ENCODE results near the gene CEP83.

DNA sequence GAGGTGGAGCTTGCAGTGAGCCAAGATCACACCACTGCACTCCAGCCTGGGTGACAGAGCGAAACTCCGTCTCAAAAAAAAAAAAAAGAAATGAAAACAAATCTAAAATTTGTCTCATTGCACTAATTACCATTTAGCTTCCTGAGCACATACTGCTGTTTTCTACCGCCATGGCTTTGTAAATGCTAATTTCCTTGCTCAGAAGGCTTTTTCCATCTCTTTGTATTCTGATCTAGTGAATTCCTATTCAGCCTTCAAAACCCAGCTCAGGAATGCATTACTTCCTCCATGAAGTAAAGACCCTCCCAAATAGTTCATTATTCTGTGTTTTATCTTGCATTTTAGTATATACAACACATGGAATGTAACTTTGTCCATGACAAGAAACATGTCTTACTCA lies 33.6 kb downstream of the CEP83 start:
- TF ChIP-seq, protein P1, sequence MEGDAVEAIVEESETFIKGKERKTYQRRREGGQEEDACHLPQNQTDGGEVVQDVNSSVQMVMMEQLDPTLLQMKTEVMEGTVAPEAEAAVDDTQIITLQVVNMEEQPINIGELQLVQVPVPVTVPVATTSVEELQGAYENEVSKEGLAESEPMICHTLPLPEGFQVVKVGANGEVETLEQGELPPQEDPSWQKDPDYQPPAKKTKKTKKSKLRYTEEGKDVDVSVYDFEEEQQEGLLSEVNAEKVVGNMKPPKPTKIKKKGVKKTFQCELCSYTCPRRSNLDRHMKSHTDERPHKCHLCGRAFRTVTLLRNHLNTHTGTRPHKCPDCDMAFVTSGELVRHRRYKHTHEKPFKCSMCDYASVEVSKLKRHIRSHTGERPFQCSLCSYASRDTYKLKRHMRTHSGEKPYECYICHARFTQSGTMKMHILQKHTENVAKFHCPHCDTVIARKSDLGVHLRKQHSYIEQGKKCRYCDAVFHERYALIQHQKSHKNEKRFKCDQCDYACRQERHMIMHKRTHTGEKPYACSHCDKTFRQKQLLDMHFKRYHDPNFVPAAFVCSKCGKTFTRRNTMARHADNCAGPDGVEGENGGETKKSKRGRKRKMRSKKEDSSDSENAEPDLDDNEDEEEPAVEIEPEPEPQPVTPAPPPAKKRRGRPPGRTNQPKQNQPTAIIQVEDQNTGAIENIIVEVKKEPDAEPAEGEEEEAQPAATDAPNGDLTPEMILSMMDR (IDR thresholded peaks at IDR 0.05; ENCODE audit: low read depth, low read length) = no peak
- TF ChIP-seq EZH2phosphoT487 (IDR thresholded peaks at IDR 0.05; ENCODE audit: low read depth) = no peak
